Activated CD8-positive, alpha-beta memory T cell treated with anti-CD3 and anti-CD28 coated beads for 24 hours (primary cell): ENCODE results near the gene GPC3.
"Not testable (repeated sequence)": the region's sequence is repeated elsewhere in the genome, so short reads cannot be mapped to it uniquely, and the experiment has no call there.

Source experiments
- DNase-seq: peaks from one replicate; pipeline ENCODE4 v3.0.0-alpha.2; 2020

Gene GPC3

GRCh38 chrX:133834771-133835170, 150.6 kb downstream of the GPC3 start:
- DNase-seq: no peak

GRCh38 chrX:133819546-133819945, 165.8 kb downstream of the GPC3 start:
- DNase-seq: no peak

GRCh38 chrX:133818019-133818418, 167.4 kb downstream of the GPC3 start:
- DNase-seq: no peak

GRCh38 chrX:133815496-133815895, 169.9 kb downstream of the GPC3 start:
- no peak for DNase-seq

GRCh38 chrX:133813971-133814370, 171.4 kb downstream of the GPC3 start:
- no peak for DNase-seq

GRCh38 chrX:133812402-133812801, 173.0 kb downstream of the GPC3 start:
- DNase-seq: no peak

GRCh38 chrX:133810925-133811324, 174.5 kb downstream of the GPC3 start:
- no peak for DNase-seq

GRCh38 chrX:133804072-133804471, 181.3 kb downstream of the GPC3 start:
- DNase-seq: no peak

GRCh38 chrX:133796282-133796681, 189.1 kb downstream of the GPC3 start:
- no peak for DNase-seq

GRCh38 chrX:133794126-133794525, 191.3 kb downstream of the GPC3 start:
- no peak for DNase-seq

GRCh38 chrX:133793626-133794025, 191.8 kb downstream of the GPC3 start:
- no peak for DNase-seq

- peak; percentile 81 for DNase-seq
Measured at GRCh38 chrX:133792198-133792953, 193.0 kb downstream of the GPC3 start.

- no peak for DNase-seq
Measured at GRCh38 chrX:133789829-133790228, 195.6 kb downstream of the GPC3 start.

- no peak for DNase-seq
Measured at GRCh38 chrX:133786382-133786781, 199.0 kb downstream of the GPC3 start.

GRCh38 chrX:133783274-133783673, 202.1 kb downstream of the GPC3 start:
- no peak for DNase-seq

- DNase-seq: no peak
Measured at GRCh38 chrX:133781174-133781573, 204.2 kb downstream of the GPC3 start.

- DNase-seq: peak; percentile 73
Measured at GRCh38 chrX:133776072-133776471, 209.3 kb downstream of the GPC3 start.

- DNase-seq: no peak
Measured at GRCh38 chrX:133774807-133775206, 210.6 kb downstream of the GPC3 start.

GRCh38 chrX:133771086-133771646, 214.2 kb downstream of the GPC3 start:
- no peak for DNase-seq

- DNase-seq: not testable (repeated sequence)
Measured at GRCh38 chrX:133762976-133763548, 222.3 kb downstream of the GPC3 start.

GRCh38 chrX:133754657-133755056, 230.7 kb downstream of the GPC3 start:
- DNase-seq: no peak

GRCh38 chrX:133749951-133750350, 235.4 kb downstream of the GPC3 start:
- DNase-seq: no peak

GRCh38 chrX:133749370-133749769, 236.0 kb downstream of the GPC3 start:
- DNase-seq: no peak

- DNase-seq: no peak
Measured at GRCh38 chrX:133747196-133747595, 238.2 kb downstream of the GPC3 start.
